Measurements from ENCODE around the gene MDFIC2. TPM values are rescaled to one million over a fixed set of nuclear protein-coding genes. Genes with fewer than 3 reads are reported as not detected.

Gene MDFIC2
- total and polyA plus RNA-seq, 2 of the 13 experiments (the other 11 are each of a cell fraction or from before 2014, with no cell fraction given), result not detected

DNA sequence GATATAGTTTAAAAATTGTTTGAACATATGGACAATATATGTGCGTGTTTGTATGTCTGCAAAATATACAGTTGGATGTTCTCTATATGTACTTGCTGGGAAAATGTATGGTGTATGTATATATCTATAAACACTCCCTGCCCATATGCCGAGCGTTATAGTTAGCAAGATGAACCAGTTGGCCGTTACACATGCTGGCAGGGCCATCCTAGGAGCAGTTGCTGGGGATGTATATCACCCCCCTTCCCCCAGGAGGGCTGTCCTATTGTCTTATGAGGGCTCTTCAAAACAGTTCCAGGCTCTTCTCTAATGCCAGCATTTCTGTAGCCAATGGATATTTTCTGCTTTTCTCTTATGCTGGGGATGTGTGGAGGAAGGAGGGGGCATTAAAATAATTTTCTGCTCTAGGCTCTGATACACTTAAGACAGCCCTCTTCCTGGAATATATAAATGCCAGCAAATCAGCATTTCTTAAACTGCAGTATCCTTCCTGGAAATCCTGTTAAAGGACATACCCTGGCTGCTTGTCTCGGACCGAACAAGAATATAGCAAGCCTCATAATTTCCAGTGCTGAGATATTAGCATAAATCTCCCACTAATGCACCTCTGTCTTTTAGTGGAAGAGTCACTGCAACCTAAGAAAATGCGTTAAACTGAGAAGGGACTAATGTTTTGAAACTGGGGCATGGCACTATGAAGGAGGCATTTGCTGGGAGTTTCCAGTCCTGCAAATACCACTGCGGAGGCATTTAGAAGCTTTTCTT is 134.4 kb downstream of the MDFIC2 start:
- Histone ChIP-seq H3K79me2 (ENCODE audit: insufficient read depth, low read length) (no peaks in the 10 kb centered on the region), H3K9ac (ENCODE audit: insufficient read depth, low read depth, low read length) (no peak overlapping the region), H3K4me1 (ENCODE audit: insufficient read depth, low read length) (no peaks in the 10 kb centered on the region), H3K27me3 (ENCODE audit: control insufficient read depth in 1 of 2, insufficient read depth in 2 of 2, low read length in 2 of 2) (peaks cover 1 to 5% of the 10 kb centered on the region in 2 experiments; a peak in 2 of 5 replicates), H3K27ac (ENCODE audit: extremely low read length, insufficient read depth, low read length) (no peak overlapping the region), H3K4me2 (ENCODE audit: low read depth, low read length) (no peak overlapping the region), H4K20me1 (ENCODE audit: insufficient read depth, low read length) (no peaks in the 10 kb centered on the region), H3K36me3 (replicated peaks in 1 of 2; ENCODE audit: control insufficient read depth in 1 of 2, insufficient read depth in 2 of 2, low read length in 2 of 2) (no peaks in the 10 kb centered on the region), H3K4me3 (replicated peaks in 1 of 3; ENCODE audit: insufficient read depth in 1 of 3, low read depth in 2 of 3, low read length in 3 of 3) (no peak overlapping the region), H2AFZ (ENCODE audit: low read length) (no peak overlapping the region), H3K9me3 (ENCODE audit: low read length) (no peaks in the 10 kb centered on the region)
- in situ Hi-C loops (cut with HindIII; ENCODE audit: extremely low pct_ligation_motif_present, low pct_unique_long_range_greater_than_20kb) (no loop called here), intact Hi-C loops (cut with micrococcal nuclease; ENCODE audit: unreplicated experiment) (no loop called here)
- DNase-seq (ENCODE audit: low spot score), result no peak
- TF ChIP-seq, protein P1, sequence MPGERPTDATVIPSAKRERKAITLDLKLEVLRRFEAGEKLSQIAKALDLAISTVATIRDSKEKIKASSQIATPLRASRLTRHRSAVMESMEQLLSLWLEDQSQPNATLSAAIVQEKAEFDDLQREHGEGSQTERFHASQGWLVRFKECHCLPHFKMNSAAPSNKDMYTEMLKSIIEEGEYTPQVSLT (CRISPR knock-in tag; IDR thresholded peaks at IDR 0.05; ENCODE audit: borderline replicate concordance, low read depth), result no peak
- no TSS peak for BruUV-seq (replicated peaks)
- CTCF ChIA-PET (ENCODE audit: low intra/inter-chr PET ratio, low total read pairs), result no interaction called here
- no peak for ATAC-seq
- FAIRE-seq, result no peak
- 18% methylated on average over 8 of the region's 8 CpGs for WGBS (ENCODE audit: low lambda C conversion rate)
- POLR2A ChIA-PET, result no interaction called here

DNA sequence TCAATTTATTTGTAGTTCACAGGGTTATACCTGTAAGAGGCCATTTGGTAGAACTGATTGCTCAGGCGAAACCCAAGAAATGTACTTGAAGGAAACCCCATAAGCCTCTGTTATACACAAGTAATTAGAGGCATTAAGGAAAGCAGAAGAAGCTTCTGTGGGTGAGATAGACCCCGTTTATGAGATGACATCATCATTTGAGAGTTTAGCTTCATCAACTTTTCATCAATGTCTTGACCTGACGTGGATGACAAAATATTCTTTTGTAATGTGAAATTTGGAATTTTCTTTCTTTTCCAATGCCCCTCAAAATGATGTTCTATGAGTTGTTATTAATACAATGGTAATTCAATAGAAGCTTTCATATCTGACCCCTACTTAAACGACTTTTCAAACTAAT is 136.2 kb downstream of the MDFIC2 start:
- no TSS peak for BruUV-seq (replicated peaks)
- Histone ChIP-seq H2AFZ (ENCODE audit: low read length) (no peak overlapping the region), H3K27ac (ENCODE audit: extremely low read length, insufficient read depth, low read length) (no peak overlapping the region), H3K79me2 (ENCODE audit: insufficient read depth, low read length) (no peaks in the 10 kb centered on the region), H3K27me3 (ENCODE audit: control insufficient read depth in 1 of 2, insufficient read depth in 2 of 2, low read length in 2 of 2) (peaks cover 0 to under 1% of the 10 kb centered on the region in 2 experiments; a peak in 2 of 5 replicates), H3K4me2 (ENCODE audit: low read depth, low read length) (no peak overlapping the region), H3K36me3 (replicated peaks in 1 of 2; ENCODE audit: control insufficient read depth in 1 of 2, insufficient read depth in 2 of 2, low read length in 2 of 2) (no peaks in the 10 kb centered on the region), H3K9me3 (ENCODE audit: low read length) (no peaks in the 10 kb centered on the region), H3K4me1 (ENCODE audit: insufficient read depth, low read length) (no peaks in the 10 kb centered on the region), H3K4me3 (replicated peaks in 1 of 3; ENCODE audit: insufficient read depth in 1 of 3, low read depth in 2 of 3, low read length in 3 of 3) (no peak overlapping the region), H3K9ac (ENCODE audit: insufficient read depth, low read depth, low read length) (no peak overlapping the region), H4K20me1 (ENCODE audit: insufficient read depth, low read length) (no peaks in the 10 kb centered on the region)
- no peak for DNase-seq (ENCODE audit: low spot score)
- ChIA-PET CTCF (ENCODE audit: low intra/inter-chr PET ratio, low total read pairs) (no interaction called here), POLR2A (no interaction called here)
- intact Hi-C loops (cut with micrococcal nuclease; ENCODE audit: unreplicated experiment), result no loop called here
- in situ Hi-C loops (cut with HindIII; ENCODE audit: extremely low pct_ligation_motif_present, low pct_unique_long_range_greater_than_20kb), result no loop called here
- FAIRE-seq, result no peak
- ATAC-seq, result no peak
- TF ChIP-seq ATF7 (IDR thresholded peaks at IDR 0.05) (peak; percentile 92), ATF7 (CRISPR knock-in tag; IDR thresholded peaks at IDR 0.05) (no peak), NCOA5 (CRISPR knock-in tag; IDR thresholded peaks at IDR 0.05) (no peak)
- WGBS (ENCODE audit: low lambda C conversion rate), result 6% methylated on average over 4 of the region's 4 CpGs
